ENCODE data around the gene FAM89B.
"Not testable (repeated sequence)": the region's sequence is repeated elsewhere in the genome, so short reads cannot be mapped to it uniquely, and the experiment has no call there.

The FAM89B gene

DNA sequence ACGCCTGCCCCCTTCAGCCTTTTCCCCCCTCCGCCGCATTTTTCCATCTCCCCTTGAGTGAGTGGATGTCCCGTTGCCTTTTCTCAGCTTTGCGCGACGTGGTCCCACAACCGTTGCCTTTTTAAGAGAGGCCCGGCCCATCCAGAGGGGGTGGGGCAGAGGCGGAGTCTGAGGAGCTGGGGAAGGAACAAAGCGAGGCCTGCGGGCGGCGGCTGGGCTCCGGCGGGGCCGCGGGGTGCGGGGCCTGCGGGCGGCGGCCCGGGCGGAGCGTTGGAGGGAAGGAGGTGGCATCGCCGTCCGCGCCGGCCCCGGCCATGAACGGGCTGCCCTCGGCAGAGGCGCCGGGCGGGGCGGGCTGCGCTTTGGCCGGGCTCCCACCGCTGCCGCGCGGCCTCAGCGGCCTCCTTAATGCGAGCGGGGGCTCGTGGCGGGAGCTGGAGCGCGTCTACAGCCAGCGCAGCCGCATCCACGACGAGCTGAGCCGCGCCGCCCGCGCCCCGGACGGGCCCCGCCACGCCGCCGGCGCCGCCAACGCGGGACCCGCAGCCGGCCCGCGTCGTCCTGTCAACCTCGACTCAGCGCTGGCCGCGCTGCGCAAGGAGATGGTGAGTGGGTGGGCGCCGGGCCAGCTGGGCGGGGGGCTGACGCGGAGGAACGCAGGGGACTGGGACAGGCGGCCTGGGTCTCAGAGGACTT lies at the start of gene FAM89B:
TSS of gene FAM89B (plus strand) at position 183 of the 696 bp plus-strand sequence. CDS start at position 315, 132 bp downstream.
- DNase-seq (ENCODE audit: low read depth in 3 of 3), result peak; percentile 76 to 91 (median 79)

DNA sequence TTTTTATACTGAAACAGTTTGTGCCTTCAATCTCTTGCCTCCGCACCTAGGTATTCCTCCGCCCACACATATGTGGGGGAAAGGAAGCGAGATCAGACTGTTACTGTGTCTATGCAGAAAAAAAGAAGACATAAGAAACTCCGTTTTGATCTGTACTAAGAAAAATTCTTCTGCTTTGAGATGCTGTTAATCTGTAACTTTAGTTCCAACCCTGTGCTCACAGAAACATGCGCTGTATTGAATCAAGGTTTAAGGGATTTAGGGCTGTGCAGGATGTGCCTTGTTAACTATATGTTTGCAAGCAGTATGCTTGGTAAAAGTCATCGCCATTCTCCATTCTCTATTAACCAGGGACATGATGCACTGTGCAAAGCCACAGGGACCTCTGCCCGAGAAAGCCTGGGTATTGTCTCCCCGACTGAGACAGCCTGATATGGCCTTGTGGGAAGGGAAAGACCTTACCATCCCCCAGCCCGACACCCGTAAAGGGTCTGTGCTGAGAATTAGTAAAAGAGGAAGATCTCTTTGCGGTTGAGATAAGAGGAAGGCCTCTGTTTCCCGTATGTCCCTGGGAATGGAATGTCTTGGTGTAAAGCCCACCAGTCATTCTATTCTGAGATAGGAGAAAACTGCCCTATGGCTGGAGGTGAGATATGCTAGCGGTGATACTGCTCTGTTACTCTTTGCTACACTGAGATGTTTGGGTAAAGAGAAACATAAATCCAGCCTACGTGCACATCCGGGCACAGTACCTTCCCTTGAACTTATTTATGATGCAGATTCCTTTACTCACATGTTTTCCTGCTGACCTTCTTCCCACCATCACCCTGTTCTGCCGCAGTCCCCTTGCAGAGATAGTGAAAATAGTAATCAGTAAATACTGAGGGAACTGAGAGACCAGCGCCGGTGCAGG lies 49.4 kb upstream of the FAM89B start:
- not testable (repeated sequence) for DNase-seq (ENCODE audit: low read depth in 3 of 3)

DNA sequence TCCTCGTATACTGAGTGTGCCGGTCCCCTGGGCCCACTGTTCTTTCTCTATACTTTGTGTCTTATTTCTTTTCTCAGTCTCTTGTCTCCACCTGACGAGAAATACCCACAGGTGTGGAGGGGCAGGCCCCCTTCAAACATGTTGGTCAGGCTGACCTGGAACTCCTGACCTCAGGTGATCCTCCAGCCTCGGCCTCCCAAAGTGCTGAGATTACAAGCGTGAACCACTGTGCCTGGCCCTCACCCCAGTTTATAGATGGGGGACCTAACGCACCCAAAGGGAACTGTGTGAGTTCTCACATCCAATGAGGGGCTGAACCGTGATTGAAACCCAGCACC lies 48.7 kb upstream of the FAM89B start:
- not testable (repeated sequence) for DNase-seq (ENCODE audit: low read depth in 3 of 3)

DNA sequence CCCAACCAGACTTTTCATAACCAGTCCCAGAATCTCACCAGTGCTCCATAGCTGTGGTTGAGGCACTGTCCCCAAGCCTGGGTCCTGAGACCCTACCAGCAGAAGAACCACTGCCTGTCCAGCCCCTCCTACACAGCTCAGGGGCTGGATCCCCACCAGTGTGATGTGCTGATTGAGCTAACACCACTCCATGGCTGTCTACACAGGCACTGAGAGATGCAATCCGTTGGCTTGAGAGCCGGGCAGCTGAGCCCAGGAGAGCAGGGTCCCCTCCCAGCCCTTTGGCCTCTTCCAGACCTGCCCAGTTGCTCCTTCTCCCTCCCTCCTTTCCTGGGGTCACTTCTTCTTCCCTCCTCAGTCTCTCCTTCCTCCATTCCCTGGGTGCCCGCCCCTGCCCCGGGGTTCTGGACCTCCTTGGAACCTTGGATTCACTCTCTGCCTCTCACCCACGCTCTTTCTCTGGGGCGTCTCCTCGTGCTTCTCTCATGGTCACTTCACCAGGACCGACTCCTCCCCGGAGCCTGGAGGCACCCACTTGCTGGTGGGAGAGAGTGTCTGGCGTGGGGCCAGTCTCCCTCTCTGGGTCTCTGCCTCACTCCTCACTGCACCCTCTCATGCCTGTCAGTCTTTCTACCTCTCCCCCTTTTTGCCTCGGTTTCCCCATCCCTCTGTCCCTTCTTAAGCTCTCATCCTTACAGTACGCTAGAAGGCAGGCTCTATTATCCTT lies 48.2 kb upstream of the FAM89B start:
- no peak for DNase-seq (ENCODE audit: low read depth in 3 of 3)

DNA sequence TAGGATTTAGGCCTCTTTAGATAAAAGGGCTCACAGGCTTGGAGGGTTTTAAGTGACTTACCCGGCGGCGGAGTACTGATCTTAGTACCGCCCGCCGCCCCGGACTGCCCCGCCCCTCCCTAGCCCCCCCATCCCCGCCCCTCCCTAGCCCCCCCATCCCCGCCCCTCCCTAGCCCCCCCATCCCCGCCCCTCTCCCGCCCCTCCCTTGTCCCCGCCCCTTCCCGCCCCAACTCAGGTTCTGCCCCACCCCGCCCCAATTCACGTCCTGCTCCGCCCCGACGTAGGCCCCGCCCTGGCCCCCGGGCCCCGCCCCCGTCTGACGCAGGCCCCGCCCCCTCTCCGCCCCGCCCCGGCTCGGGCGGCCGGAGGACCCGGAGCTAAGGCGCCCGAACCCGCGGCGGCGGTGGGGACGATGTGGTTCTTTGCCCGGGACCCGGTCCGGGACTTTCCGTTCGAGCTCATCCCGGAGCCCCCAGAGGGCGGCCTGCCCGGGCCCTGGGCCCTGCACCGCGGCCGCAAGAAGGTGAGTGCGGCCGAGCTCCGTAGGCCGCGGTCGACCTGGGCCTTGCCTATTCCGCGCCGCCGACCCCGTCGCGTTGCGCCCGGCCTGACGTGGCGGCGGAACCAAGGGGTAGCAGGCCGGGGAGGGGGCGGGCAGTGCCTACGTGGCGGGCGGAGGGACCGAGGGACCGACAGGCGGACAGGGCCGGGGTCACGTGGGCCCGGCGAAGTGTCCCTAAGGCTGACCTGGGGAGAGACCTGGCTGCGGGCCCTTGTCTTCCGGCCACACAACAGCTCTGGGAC lies 47.4 kb upstream of the FAM89B start, which contains the start of gene SCYL1:
TSS of gene SCYL1 (plus strand) at position 343 of the 805 bp plus-strand sequence. CDS start at position 414, 71 bp downstream.
- DNase-seq (ENCODE audit: low read depth in 3 of 3), result peak; percentile 70 to 80 (median 71)

DNA sequence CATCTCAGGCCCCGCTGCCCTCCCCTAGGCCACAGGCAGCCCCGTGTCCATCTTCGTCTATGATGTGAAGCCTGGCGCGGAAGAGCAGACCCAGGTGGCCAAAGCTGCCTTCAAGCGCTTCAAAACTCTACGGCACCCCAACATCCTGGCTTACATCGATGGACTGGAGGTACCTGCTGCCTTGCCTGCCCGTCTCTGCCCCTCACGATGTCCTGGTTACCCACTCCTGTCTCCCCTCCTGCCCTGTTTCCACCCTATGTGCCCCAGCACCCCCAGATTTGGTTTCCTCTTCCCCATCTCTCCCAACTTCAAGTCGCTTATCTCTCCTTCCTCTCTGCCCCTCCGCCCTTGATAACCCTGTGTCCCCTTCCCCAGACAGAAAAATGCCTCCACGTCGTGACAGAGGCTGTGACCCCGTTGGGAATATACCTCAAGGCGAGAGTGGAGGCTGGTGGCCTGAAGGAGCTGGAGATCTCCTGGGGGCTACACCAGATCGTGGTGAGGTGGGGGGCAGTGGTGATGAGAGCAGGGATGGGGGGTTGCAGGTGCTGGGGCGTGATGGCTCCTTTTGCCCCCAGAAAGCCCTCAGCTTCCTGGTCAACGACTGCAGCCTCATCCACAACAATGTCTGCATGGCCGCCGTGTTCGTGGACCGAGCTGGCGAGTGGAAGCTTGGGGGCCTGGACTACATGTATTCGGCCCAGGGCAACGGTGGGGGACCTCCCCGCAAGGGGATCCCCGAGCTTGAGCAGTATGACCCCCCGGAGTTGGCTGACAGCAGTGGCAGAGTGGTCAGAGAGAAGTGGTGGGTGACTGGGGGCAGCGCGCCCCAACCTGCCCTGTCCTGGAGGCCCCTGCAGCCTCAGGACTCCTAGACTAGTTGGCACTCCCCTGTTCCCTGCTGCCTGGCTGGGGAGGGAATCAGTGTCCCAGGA lies 46.5 kb upstream of the FAM89B start:
- no peak for DNase-seq (ENCODE audit: low read depth in 3 of 3)

DNA sequence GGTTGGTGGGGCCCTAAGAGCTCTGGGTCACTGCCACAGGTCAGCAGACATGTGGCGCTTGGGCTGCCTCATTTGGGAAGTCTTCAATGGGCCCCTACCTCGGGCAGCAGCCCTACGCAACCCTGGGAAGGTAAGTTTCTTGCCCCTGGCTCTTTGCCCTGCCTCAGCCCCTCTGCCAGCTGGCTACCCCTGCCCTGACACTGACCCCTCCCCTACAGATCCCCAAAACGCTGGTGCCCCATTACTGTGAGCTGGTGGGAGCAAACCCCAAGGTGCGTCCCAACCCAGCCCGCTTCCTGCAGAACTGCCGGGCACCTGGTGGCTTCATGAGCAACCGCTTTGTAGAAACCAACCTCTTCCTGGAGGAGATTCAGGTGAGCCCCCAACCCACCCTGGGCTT lies 45.6 kb upstream of the FAM89B start:
- DNase-seq (ENCODE audit: low read depth in 3 of 3), result no peak

DNA sequence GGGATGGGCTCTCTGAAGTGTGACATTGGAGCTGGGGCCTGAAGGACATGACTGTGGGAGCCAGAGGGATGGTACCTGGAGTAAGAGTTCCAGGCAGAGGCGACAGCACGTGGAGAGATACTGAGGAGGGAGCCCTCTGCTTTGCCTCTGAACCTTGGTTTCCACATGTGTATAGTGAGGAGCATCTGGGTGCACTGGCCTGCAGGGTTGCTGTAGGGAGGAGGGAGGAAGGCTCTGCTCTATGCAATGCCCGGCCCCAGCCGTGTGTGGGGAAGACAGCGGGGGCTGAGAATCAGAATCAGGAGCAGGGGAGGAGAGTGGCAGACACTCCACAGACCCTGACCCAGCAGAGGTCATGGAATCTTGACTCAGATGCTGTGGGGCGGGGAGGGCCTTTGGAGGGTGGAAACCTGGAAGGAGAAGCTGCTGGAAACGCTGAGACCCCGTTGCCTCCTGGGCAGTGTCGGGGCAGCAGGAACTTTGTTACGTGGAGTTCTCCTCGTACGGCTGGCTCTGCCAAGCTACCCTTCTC lies 43.5 kb upstream of the FAM89B start:
- no peak for DNase-seq (ENCODE audit: low read depth in 3 of 3)

DNA sequence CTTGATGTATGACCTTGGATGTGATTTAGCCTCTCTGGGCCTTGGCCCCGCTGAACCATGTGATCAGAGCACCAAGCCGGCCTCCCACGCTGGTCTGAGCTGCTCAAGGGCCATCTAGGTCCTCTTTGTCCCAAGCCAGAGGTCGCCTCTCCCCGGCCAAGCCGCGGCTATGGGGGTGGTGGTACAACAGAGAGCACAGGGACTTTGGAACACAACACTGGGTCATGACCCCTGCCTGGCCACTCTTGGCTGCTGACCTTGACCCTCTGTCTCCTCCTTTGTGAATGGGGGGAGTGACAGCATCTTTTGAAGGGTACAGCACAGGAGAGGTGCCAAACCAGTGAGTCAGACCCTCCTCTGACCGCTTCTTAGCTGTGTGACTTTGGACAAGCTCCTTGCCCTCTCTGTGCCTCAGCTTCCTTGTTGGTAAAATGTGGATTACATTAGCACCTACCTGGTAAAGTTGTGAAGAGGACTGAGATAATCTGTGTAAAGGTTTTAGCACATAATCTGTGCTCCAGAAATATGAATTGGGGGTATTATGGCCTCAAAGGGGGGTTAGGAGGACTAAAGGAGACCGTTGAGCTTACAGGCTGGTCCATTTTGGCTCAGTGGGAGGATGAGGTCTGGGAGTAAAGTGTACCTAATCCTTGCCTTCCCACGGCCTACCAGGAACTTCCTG lies 42.7 kb upstream of the FAM89B start:
- no peak for DNase-seq (ENCODE audit: low read depth in 3 of 3)

DNA sequence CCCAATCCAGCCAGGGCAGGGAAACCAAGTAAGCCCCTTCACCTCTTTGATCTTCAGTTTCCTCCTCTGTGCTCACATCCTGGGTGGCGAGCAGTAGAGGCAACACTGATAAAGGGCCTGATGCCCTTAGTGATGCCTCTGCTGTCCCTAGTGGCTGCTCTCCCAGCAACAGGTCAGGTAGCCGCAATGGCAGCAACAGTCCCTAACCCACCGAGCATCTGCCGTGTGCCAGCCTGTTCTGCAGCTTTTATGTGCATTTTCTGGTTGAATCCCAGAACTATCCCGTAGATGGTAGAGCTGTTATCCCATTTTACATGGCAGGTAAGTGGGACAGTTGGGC lies 42.2 kb upstream of the FAM89B start:
- no peak for DNase-seq (ENCODE audit: low read depth in 3 of 3)

DNA sequence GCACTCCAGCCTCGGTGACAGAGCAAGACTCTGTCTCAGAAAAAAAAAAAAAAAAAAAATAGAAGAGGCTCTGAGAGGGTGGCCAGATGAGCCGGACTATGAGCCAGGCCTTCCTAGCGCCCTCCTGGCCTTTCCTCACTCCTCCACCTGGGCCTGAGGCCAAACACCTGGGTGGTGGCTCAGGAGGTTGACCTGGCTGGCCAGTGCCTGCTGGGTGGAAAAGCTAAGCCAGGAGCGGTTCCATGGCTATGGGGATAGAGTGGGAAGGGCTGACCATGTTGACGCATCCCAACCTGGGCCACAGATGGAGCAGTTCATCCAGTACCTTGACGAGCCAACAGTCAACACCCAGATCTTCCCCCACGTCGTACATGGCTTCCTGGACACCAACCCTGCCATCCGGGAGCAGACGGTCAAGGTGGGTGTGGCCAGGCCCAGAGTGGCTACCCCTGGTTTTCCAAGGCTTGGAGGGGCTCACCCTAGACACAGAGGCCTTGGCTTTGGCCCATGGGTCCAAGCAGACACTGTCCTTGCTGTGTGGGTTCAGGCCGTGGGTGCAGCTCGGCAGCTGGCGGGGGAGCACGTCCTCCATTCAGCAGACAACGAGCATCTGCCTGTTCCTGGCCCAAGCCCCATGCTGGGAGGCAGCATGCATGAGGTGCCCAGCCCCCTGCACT lies 39.8 kb upstream of the FAM89B start:
- DNase-seq (ENCODE audit: low read depth in 3 of 3), result no peak

DNA sequence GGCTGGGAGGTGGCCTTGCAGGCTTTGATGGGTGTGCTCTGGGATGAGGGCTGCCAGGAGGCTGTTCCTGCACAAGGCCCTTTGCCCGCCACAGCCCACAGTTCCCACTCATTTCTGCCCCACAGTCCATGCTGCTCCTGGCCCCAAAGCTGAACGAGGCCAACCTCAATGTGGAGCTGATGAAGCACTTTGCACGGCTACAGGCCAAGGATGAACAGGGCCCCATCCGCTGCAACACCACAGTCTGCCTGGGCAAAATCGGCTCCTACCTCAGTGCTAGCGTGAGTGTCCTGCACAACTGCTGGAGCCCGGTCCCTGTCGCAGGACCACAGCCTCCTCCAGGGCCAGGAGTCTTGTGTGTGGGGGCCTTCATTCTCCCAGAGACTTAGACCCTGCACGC lies 37.2 kb upstream of the FAM89B start:
- DNase-seq (ENCODE audit: low read depth in 3 of 3), result no peak

DNA sequence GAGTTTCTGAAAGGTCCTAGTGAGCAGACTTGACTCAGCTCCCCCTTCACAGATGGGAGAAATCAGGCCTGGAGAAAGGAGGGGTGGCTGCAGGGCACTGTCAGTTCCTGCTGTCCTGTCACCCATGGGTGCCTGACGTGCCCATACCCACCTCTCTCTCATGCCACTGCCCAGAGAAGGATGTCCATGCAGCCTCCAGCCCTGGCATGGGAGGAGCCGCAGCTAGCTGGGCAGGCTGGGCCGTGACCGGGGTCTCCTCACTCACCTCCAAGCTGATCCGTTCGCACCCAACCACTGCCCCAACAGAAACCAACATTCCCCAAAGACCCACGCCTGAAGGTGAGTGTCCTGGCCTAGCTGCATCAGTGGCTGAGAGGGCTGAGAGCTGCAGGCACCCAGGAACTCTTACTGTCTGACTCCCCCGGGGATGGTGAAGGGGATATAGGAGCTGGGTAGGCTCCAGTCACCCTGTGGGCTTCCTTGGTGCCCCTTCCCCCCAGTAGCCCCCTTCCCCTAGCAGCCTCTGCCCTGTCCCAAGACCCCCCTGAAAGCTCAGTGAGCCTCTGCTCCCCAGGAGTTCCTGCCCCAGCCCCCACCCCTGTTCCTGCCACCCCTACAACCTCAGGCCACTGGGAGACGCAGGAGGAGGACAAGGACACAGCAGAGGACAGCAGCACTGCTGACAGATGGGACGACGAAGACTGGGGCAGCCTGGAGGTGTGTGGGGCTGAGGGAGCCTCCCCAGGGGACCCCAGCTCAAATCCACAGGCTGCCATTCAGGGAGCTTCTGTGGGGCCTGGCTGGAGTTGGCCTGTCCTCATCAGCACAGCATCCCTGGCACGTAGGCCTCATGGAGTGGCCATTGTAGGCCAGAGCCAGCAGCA lies 35.7 kb upstream of the FAM89B start:
- no peak for DNase-seq (ENCODE audit: low read depth in 3 of 3)

DNA sequence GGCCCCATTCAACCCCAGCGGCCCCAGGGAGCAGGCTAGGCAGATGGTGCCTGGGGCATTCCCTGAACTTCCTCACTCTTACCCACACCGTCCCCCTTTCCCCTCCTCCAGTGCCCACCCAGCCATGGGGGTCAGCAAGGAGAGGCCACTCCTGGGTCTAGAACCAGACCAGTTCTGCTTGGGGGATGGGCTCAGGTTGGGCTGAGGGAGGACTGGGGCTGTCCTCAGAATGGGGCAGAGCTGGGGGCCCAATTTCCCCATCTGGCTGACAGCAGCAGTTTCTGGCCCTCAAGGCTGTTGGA lies 35.1 kb upstream of the FAM89B start:
- DNase-seq (ENCODE audit: low read depth in 3 of 3), result no peak

DNA sequence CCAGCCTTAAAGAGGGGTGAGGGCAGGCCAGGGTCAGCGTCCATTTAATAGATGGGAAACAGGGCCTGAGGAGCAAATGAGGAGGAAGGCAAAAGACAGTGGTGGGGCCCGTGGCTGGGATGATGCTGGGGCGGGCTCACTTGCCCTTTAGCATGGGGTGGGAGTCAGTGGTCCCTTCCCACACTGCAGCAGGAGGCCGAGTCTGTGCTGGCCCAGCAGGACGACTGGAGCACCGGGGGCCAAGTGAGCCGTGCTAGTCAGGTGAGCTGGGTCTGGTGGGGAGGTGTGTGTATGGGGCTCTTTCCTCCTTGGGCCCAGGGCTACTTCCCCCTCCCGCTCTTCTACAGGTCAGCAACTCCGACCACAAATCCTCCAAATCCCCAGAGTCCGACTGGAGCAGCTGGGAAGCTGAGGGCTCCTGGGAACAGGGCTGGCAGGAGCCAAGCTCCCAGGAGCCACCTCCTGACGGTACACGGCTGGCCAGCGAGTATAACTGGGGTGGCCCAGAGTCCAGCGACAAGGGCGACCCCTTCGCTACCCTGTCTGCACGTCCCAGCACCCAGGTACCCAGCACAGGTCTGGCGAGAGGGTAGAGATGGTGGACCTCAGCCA lies 34.6 kb upstream of the FAM89B start:
- DNase-seq (ENCODE audit: low read depth in 3 of 3), result no peak

DNA sequence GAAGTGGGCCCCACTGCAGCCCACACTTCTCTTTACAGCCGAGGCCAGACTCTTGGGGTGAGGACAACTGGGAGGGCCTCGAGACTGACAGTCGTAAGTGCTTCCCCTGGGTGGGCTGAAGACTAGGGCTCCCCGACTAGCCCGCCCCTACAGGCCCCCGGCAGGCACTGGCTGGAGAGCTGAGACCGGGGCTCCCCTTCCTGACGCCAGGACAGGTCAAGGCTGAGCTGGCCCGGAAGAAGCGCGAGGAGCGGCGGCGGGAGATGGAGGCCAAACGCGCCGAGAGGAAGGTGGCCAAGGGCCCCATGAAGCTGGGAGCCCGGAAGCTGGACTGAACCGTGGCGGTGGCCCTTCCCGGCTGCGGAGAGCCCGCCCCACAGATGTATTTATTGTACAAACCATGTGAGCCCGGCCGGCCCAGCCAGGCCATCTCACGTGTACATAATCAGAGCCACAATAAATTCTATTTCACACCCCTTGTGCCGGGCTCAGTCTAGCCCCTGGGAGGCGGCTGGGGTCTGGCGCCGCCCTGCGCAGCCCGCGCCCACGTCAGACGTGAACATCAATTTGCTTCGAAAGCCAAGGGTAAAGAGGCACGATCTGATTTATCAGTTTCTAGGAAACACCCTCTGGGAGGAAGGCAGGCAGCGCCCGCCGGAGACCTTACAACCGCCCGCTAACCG lies 34.0 kb upstream of the FAM89B start:
- DNase-seq (ENCODE audit: low read depth in 3 of 3), result no peak

All from stimulated activated CD4-positive, alpha-beta T cell treated with anti-CD3 and anti-CD28 coated beads, TNF-alpha, amount 100 ng/mL, for 48 hours (primary cell).